ENCODE data around the gene GMDS.

DNA sequence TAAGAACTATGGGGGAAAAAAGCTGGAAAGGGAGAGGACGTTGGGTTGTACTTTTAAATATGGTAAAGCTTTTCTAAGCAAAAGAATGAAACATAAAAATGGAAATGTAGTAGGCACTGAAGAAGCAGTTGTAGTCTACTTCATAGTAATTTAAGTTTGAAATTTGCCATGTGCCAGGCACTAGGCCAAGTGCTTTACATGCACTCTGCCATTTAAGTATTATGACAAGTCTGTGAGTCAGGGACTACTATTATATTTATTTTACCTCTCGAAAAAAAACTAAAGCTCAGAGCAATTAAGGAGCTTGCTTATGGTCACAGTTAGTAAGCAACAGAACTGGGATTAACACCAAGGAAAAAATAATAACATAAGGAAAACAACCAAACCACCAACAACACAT is 257.8 kb downstream of the GMDS start:
- TF ChIP-seq, protein P1, sequence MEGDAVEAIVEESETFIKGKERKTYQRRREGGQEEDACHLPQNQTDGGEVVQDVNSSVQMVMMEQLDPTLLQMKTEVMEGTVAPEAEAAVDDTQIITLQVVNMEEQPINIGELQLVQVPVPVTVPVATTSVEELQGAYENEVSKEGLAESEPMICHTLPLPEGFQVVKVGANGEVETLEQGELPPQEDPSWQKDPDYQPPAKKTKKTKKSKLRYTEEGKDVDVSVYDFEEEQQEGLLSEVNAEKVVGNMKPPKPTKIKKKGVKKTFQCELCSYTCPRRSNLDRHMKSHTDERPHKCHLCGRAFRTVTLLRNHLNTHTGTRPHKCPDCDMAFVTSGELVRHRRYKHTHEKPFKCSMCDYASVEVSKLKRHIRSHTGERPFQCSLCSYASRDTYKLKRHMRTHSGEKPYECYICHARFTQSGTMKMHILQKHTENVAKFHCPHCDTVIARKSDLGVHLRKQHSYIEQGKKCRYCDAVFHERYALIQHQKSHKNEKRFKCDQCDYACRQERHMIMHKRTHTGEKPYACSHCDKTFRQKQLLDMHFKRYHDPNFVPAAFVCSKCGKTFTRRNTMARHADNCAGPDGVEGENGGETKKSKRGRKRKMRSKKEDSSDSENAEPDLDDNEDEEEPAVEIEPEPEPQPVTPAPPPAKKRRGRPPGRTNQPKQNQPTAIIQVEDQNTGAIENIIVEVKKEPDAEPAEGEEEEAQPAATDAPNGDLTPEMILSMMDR (IDR thresholded peaks at IDR 0.05; ENCODE audit: low read depth, low read length): no peak
- TF ChIP-seq EZH2phosphoT487 (IDR thresholded peaks at IDR 0.05; ENCODE audit: low read depth): no peak

Data from OCI-LY3 (cell line).